Aorta (tissue), 5 donors: Measurements from ENCODE around the gene GCA. TPM values are rescaled to one million over a fixed set of nuclear protein-coding genes. Genes with fewer than 3 reads are reported as not detected.
A peak's percentile ranks its signal among the peaks of the same experiment; 100 is the strongest.

Source experiments
- ATAC-seq: fragments of 200-7000 bp; cut with Tn5 transposase; one replicate; pipeline ENCODE4 v1.9.1; 2022; ENCODE audit warnings: moderate library complexity; ENCODE audit not compliant: low FRiP score
- DNase-seq, 2 donors: peaks; one replicate each; pipeline ENCODE4 v3.0.0-alpha.2; 2020
- H3K27ac ChIP-seq, 2 donors: one replicate each; pipeline ENCODE4 v1.5.1; 2013; ENCODE audit warnings: low read length in 2 of 2, mild to moderate bottlenecking in 2 of 2, moderate library complexity in 2 of 2, control low read depth in 1 of 2, inconsistent platforms in 1 of 2, low read depth in 1 of 2
- H3K27me3 ChIP-seq, 2 donors: one replicate each; pipeline ENCODE4 v1.6.1; 2013; ENCODE audit warnings: control low read depth in 1 of 2, low read length in 1 of 2, mild to moderate bottlenecking in 1 of 2, moderate library complexity in 1 of 2; ENCODE audit not compliant: insufficient read depth in 2 of 2, control insufficient read depth in 1 of 2
- H3K36me3 ChIP-seq, 2 donors: one replicate each; pipeline ENCODE4 v1.6.1; 2013; ENCODE audit warnings: control low read depth in 1 of 2, low read length in 1 of 2, mild to moderate bottlenecking in 1 of 2; ENCODE audit not compliant: insufficient read depth in 2 of 2, control insufficient read depth in 1 of 2
- H3K4me1 ChIP-seq, 2 donors: one replicate each; pipeline ENCODE4 v1.6.1; 2013; ENCODE audit warnings: low read length in 2 of 2, control low read depth in 1 of 2, mild to moderate bottlenecking in 1 of 2, moderate library complexity in 1 of 2; ENCODE audit not compliant: insufficient read depth in 2 of 2, control insufficient read depth in 1 of 2
- H3K4me3 ChIP-seq, 2 donors: one replicate each; pipeline ENCODE4 v1.5.1; 2013; ENCODE audit warnings: low read length in 2 of 2, control low read depth in 1 of 2, mild to moderate bottlenecking in 1 of 2
- H3K9me3 ChIP-seq: one replicate; pipeline ENCODE4 v1.6.1; 2013; ENCODE audit warnings: mild to moderate bottlenecking, low read length; ENCODE audit not compliant: control insufficient read depth
- WGBS, 2 donors: extraction: QIAGEN DNeasy Blood & Tissue Kit; methylation state at CpG; one replicate each; pipeline ENCODE4 v1.1.7; 2013; 5-methylcytosine and 5-hydroxymethylcytosine counted together
- intact Hi-C, 2 donors: fragments of 100-400 bp; cut with DNase I; formaldehyde crosslinking; loops; one replicate each; pipeline versions ENCODE4 v1.14.2 to v1.15.0; 2022
- long read RNA-seq, 2 donors: library from polyadenylated mRNA; unstranded; transcript quantifications; one replicate each; pipeline ENCODE4 v2.0.0, GENCODE V29; 2020 to 2021
- polyA plus RNA-seq, 2 donors: library from polyadenylated mRNA; stranded (reverse); fragments of 200-250 nt; gene quantifications; one replicate each; pipeline ENCODE4 v1.2.3, GENCODE V29; 2013
- total RNA-seq, 2 donors: library from RNA; stranded (reverse); fragmentation: NEBNext Ultra II Directional; extraction: Animal tissue kit (Norgen Biotek cat#: 25700); gene quantifications; one replicate each; pipeline ENCODE4 v1.2.1, GENCODE V29; 2021
- donor health status: healthy with polysubstance abuse.
- donor health status: Bipolar disorder and iron deficiency.
- donor health status: DM: no; HTN: no; CAD: no.
- donor health status: DM: no; HTN: no; CAD: no.
- donor health status: DM: yes; HTN: yes; CAD: no.

The GCA gene, protein sequence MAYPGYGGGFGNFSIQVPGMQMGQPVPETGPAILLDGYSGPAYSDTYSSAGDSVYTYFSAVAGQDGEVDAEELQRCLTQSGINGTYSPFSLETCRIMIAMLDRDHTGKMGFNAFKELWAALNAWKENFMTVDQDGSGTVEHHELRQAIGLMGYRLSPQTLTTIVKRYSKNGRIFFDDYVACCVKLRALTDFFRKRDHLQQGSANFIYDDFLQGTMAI
- total RNA-seq = 10 to 100 TPM; 32.5 to 35.2 TPM
- polyA plus RNA-seq = 10 to 100 TPM; 16.3 to 18.5 TPM
- long read RNA-seq, donor 1, transcript GCA-204 (8 exons, 1,992 nt) = major isoform, 64 of 83 reads
- long read RNA-seq, donor 1, partial matches to known transcripts = 1 of 83 reads
- long read RNA-seq, donor 1, other reads (novel, unspliced or antisense) = 12 of 83 reads
- long read RNA-seq, donor 2, transcript GCA-204 (8 exons, 1,992 nt) = major isoform, 9 of 18 reads
- long read RNA-seq, donor 2, partial matches to known transcripts = 2 of 18 reads
- long read RNA-seq, donor 2, other reads (novel, unspliced or antisense) = 5 of 18 reads

DNA sequence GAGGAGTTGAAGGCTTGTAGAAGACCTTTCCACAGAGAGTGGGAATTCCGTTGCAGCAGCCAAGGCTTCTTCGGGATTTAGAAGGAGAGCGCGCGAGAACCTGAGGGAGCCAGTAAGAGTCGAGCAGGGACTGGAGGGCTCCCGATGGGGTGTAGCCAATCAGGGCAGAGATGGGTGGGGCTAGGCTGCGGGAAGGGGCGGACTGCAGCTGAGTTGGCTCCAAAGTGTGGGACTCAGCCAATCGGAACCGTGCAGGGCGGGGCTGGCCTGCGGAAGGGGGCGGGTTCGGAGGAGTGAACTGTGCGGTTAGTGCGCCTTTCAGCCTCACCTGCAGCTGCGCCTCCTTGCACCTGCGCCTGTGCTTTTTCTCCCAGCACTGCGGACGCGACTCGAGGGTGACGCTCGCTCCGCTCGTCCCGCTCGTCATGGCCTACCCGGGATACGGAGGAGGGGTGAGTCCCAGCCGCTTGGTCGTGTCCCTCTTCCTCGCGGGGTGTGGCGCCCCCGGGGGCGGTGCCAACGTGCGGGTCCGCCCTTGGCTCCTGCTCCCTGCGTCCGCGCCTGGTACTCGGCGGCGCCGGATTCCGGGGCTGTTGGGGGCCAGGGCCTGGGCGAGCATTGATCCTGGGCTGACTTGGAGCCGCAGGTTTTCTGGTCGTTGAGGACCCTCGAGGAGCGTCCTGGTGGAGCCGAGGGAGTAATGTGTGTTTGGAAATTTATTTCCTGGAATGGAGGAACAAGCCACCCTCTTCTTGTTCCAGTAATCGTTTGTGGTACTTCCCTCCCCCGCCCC, at the start of gene GCA:
Gene GCA, plus strand, starts transcription at position 309 of the 793 bp plus-strand sequence. Its CDS starts 117 bp downstream, at position 426.
- H3K27ac ChIP-seq = peak within 1 kb of the TSS in 1 of 2 donors; percentile 23

DNA sequence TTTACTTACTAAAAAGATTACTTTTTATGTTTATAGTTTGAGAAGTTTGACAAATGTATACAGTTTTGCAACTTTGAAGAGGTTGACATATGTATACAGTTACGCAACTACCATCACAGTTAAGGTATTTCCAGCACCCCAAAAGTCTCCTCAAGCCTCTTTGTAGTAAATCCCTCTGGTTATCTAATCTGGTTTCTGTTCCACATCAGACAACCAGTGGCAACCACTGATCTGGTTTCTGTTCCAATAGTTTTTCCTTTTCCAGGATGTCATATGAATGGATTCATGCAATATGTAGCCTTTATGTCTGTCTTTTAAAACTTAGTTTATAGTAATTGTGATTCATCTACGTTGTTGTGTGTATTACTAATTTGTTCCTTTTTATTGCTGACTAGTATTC, 48.9 kb upstream of the GCA start:
- H3K27me3 ChIP-seq = no peaks in the 10 kb centered on the region
- peaks cover 0 to 2% of the 10 kb centered on the region in 2 donors for H3K36me3 ChIP-seq
- intact Hi-C loops = no loop called here
- no peaks in the 10 kb centered on the region for H3K4me1 ChIP-seq
- ATAC-seq (no peak), DNase-seq (no peak)
- no peak overlapping the region for H3K4me3 ChIP-seq
- no peaks in the 10 kb centered on the region for H3K9me3 ChIP-seq
- 95 to 96% methylated on average over 2 of the region's 2 CpGs for WGBS, 2 donors
- no peak overlapping the region for H3K27ac ChIP-seq

More for the DNA sequence above, at the start of gene GCA:
- intact Hi-C loops = no loop called here
- 0% methylated on average over 50 to 57 of the region's 57 CpGs for WGBS, 2 donors
- Histone ChIP-seq H3K4me1 (no peaks in the 10 kb centered on the region), H3K36me3 (no peaks in the 10 kb centered on the region), H3K27me3 (no peaks in the 10 kb centered on the region), H3K9me3 (no peaks in the 10 kb centered on the region), H3K4me3 (peak within 1 kb of the TSS; percentile 4 to 90)
- DNase-seq (peak; percentile 99), ATAC-seq (peak; percentile 100)

DNA sequence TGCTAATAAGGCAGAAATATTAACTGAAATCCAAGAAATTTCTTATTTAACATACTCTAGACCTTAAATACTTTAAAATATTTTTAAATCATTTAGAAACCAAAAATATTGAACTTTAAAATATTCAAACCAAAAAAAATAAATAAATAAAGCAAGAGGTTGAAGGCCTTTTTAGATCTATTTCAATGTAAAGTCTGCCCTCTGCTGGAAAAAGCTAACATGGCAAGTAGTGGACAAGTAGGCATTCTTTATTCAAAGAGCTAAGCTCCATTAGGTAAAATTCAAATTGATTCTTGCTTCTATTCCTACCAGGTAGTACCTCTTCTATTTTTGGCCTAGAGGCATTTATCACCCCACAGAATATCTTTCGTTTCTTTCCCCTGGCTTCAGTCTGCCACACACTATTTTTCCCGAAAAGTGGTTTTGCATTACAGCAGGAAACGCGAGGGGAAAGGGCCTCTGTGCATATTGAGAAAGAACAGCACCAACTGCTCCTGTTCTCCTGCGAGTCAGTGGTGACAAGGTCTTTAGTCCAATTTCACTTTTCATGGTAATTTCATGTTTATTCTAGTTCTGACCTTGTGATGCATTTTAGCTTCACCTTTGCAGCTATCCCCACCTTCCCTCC, 45.9 kb upstream of the GCA start:
- DNase-seq (no peak), ATAC-seq (peak; percentile 82)
- intact Hi-C loops = loop anchor here (1.0 to 2.0 kb wide), 2 partner anchors 77 kb away; no protein-coding TSS in a partner anchor
- H3K27me3 ChIP-seq = no peaks in the 10 kb centered on the region
- peaks cover 0 to 2% of the 10 kb centered on the region in 2 donors for H3K36me3 ChIP-seq
- H3K4me3 ChIP-seq = no peak overlapping the region
- no peaks in the 10 kb centered on the region for H3K9me3 ChIP-seq
- WGBS, 2 donors = 59% methylated on average over 5 of the region's 5 CpGs
- no peaks in the 10 kb centered on the region for H3K4me1 ChIP-seq
- H3K27ac ChIP-seq = no peak overlapping the region

DNA sequence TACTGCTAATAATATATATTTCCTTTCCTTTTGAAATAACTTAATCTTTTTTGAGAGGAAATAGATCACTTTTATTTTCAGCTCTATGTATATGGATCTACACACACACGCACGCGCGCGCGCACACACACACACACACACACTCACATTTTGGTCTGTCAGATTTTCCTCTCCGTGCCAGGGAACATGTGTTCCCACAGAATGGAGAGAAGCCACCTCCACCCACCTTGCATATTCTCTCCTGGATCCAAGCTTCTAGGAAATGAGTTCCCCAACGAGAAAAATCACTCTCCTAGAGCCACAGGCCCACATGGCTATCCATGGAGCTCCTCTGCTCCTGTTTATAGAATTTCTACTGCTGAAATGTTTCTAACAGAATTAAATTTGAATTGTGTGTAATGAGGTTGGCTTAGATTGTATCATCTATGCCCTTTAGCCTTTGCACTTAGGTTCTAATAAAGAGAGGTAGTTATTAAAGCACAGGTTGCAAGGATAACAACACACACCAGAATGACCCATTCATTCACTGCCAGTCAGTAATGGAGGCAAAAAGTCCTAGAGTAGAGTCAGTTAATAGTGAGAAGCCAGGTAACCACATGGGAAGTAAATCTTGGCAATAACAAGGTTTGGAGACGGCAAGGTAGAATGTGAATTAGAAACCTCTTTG, 45.1 kb upstream of the GCA start:
- 84 to 94% methylated on average over 9 of the region's 9 CpGs for WGBS, 2 donors
- Histone ChIP-seq H3K27me3 (no peaks in the 10 kb centered on the region), H3K9me3 (no peaks in the 10 kb centered on the region), H3K4me3 (no peak overlapping the region), H3K4me1 (no peaks in the 10 kb centered on the region), H3K27ac (no peak overlapping the region), H3K36me3 (no peaks in the 10 kb centered on the region)
- DNase-seq (no peak), ATAC-seq (no peak)
- intact Hi-C loops = loop anchor here (1.0 to 2.0 kb wide), 2 partner anchors 78 kb away; no protein-coding TSS in a partner anchor

DNA sequence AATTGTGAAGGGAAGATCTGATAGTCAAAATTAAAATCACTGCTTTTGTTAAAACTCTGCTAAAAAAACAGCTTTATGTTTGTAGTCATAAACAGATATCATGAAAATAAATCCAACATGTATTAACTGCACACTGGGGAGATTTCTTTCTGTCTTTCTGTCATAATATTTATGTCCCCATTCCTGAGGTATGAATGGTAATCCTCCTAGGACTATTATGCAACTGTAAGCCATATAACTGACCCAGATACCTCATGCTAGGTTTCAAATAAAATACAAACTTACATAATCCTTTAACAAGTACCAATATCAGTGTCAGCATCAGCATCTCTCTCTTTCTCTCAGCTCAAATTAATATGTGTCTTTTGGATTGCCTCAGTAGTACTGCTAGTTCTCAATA, 43.7 kb upstream of the GCA start:
- Histone ChIP-seq H3K27ac (no peak overlapping the region), H3K27me3 (no peaks in the 10 kb centered on the region), H3K4me1 (no peaks in the 10 kb centered on the region), H3K9me3 (no peaks in the 10 kb centered on the region), H3K4me3 (no peak overlapping the region), H3K36me3 (no peaks in the 10 kb centered on the region)
- no peak for ATAC-seq
- intact Hi-C loops = no loop called here
- no peak for DNase-seq

DNA sequence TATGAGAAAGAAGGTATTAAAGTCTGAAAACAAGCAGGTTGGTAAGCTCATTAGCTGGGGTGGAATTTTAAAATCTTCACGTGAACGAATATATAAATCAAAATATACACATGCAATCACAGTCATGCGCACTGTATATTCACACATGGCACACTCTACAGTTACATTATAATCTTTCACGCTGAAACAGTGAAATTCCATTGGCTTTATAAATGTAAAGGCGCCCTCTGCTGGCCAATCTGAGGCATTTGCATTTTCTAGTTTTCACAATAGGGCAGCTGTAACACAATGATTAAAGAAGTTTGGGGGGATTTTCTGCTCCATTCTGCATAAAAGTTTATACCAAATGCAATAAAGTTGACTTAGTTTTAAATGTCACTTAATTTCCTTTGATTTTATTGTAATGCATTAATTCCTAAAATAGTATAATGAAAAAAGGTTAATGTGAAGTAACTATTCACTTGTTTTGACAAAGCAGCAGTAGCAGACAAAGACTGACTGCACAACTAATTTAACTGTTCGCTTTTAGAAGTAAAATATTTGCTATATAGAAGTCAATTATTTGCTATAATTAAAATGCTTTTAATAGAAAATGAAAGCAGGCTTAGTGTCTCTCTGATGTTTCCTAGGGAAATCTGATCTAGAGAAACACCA, 42.7 kb upstream of the GCA start:
- H3K27ac ChIP-seq = no peak overlapping the region
- intact Hi-C loops = no loop called here
- ATAC-seq = peak; percentile 79

DNA sequence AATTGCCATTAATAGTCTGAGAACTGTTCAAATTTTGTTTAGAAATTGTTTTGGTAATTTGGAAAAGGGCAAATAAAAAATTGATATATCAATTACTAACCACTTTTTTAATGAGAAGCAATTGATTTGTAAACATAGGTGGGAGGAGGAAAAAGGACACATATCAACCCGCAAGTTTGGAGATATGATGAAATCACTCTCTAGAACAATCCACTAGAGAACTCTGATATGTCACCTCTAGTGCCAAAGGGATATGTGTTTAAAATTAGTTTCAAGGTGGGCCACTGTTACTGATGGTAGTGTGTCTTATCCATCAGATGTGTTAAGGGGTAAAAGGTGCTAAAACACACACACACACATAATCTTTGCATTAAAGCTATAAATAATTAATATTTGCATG, 42.1 kb upstream of the GCA start:
- Histone ChIP-seq H3K4me1 (no peaks in the 10 kb centered on the region), H3K27me3 (no peaks in the 10 kb centered on the region), H3K36me3 (no peaks in the 10 kb centered on the region), H3K9me3 (no peaks in the 10 kb centered on the region), H3K27ac (no peak overlapping the region), H3K4me3 (no peak overlapping the region)
- DNase-seq = no peak
- ATAC-seq = no peak
- 77 to 84% methylated on average over 1 of the region's 1 CpG for WGBS, 2 donors
- intact Hi-C loops = no loop called here

More for the DNA sequence above, 42.7 kb upstream of the GCA start:
- DNase-seq = peak; percentile 51 to 65
- H3K27me3 ChIP-seq = no peaks in the 10 kb centered on the region
- H3K4me1 ChIP-seq = no peaks in the 10 kb centered on the region
- H3K36me3 ChIP-seq = no peaks in the 10 kb centered on the region
- 7 to 8% methylated on average over 6 of the region's 6 CpGs for WGBS, 2 donors
- H3K9me3 ChIP-seq = no peaks in the 10 kb centered on the region
- no peak overlapping the region for H3K4me3 ChIP-seq

DNA sequence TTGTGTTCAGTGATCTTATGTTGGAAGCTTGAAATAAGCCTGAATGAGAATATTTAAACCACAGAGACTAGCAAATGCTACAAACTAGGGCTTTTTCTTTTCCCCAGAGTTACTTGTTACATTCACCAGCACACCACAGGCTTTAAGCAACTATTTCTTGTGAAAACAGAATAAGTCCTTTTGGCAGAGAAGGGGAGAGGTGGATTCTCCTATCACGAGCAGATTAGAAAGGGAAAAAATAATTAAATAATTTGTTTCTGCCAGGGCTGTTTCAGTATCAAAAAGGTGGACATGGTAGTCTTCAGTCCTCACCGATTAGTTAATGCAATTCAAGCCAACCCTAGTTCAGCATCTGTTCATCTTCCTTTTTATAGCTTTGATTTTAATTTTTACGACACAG, 38.0 kb upstream of the GCA start:
- ATAC-seq (no peak), DNase-seq (no peak)
- H3K27me3 ChIP-seq = no peaks in the 10 kb centered on the region
- no peaks in the 10 kb centered on the region for H3K4me1 ChIP-seq
- no peak overlapping the region for H3K27ac ChIP-seq
- no peak overlapping the region for H3K4me3 ChIP-seq
- H3K36me3 ChIP-seq = no peaks in the 10 kb centered on the region
- 76 to 83% methylated on average over 3 of the region's 3 CpGs for WGBS, 2 donors
- intact Hi-C loops = no loop called here
- no peaks in the 10 kb centered on the region for H3K9me3 ChIP-seq
